ENCODE results near the gene EXOC8. TPM values are rescaled to one million over a fixed set of nuclear protein-coding genes. Genes with fewer than 3 reads are reported as not detected.

EXOC8 gene
- total RNA-seq, 2 donors from 2014 or later, result 14.1 to 18.7 TPM

DNA sequence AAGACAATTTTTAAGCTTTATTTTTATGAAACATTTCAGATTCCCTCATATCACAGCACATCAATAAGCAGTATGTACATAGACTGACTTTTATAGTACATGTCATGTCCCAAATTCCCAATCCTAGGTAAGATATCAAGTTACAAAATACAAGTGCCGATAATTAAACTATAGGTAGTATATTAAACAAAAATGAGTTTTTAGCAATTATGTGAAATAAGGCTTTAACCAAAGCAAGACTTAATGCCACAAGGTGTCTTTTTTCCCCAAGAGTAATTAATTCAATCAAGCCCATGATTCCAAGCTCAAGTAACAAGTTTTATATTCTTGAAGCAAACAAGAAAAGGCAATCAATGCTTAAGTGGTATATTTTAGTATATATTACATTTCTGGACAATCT is 4.9 kb downstream of the EXOC8 start:
- peaks cover 21 to 39% of the 10 kb centered on the region in 2 donors for H3K36me3 Mint-ChIP-seq
- DNase-seq (ENCODE audit: low spot score in 2 of 2) (no peak), ATAC-seq (no peak)
- no peaks in the 10 kb centered on the region for H3K9me3 Mint-ChIP-seq
- no peak overlapping the region for H3K27ac Mint-ChIP-seq

DNA sequence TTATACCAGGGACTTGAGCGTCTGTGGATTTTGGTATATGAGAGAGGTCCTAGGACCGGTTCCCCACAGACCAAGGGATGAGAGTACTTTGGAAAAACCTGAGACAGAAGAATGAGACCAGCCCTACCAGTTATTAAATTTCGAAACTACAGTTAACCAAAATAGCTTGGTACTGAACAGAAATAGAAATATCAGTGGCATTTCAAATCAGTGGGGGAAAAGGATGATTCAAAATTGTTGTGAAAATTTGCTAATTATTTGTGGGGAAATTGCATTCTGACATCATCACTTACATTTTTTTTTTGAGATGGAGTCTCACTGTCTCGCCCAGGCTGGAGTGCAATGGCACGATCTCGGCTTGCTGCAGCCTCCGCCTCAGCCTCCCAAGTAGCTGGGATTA is 8.2 kb downstream of the EXOC8 start:
- Mint-ChIP-seq H3K9me3 (no peaks in the 10 kb centered on the region), H3K27ac (no peak overlapping the region), H3K36me3 (peaks cover 0 to 18% of the 10 kb centered on the region in 2 donors)
- DNase-seq (ENCODE audit: low spot score in 2 of 2) (no peak), ATAC-seq (no peak)

DNA sequence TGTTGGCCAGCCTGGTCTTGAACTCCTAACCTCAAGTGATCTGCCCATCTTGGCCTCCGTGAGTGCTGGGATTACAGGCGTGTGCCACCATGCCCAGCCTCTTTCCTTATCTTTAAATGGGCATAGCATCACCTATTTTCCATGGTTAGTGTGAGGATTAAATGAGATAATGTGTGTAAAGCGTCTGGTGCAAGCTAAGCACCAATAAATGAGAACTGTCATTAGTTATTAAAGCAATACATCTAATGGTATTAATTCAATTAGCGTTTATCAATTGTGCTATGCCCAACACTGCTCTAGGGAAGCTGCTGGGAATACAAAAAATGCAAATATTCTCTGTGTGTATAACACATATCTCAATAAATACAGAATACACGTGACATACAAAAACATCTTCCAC is 10.0 kb downstream of the EXOC8 start:
- ATAC-seq (no peak), DNase-seq (ENCODE audit: low spot score in 2 of 2) (no peak)
- H3K9me3 Mint-ChIP-seq, result no peaks in the 10 kb centered on the region
- peaks cover 0 to 10% of the 10 kb centered on the region in 2 donors for H3K36me3 Mint-ChIP-seq
- H3K27ac Mint-ChIP-seq, result no peak overlapping the region

- ATAC-seq, result no peak
- Mint-ChIP-seq H3K27ac (no peak overlapping the region), H3K9me3 (no peaks in the 10 kb centered on the region), H3K36me3 (peaks cover 0 to 2% of the 10 kb centered on the region in 2 donors)
- no peak for DNase-seq (ENCODE audit: low spot score in 2 of 2)
These were observed 11.4 kb downstream of the EXOC8 start for GRCh38 chr1:231326248-231326647.

- ATAC-seq, result no peak
- H3K27ac Mint-ChIP-seq, result no peak overlapping the region
- no peaks in the 10 kb centered on the region for H3K9me3 Mint-ChIP-seq
- no peaks in the 10 kb centered on the region for H3K36me3 Mint-ChIP-seq
- DNase-seq (ENCODE audit: low spot score in 2 of 2), result no peak
These were observed 13.0 kb downstream of the EXOC8 start for GRCh38 chr1:231324660-231325059.

- ATAC-seq (no peak), DNase-seq (ENCODE audit: low spot score in 2 of 2) (no peak)
- no peak overlapping the region for H3K27ac Mint-ChIP-seq
- H3K36me3 Mint-ChIP-seq, result no peaks in the 10 kb centered on the region
- no peaks in the 10 kb centered on the region for H3K9me3 Mint-ChIP-seq
These were observed 14.6 kb downstream of the EXOC8 start for GRCh38 chr1:231322880-231323530.

DNA sequence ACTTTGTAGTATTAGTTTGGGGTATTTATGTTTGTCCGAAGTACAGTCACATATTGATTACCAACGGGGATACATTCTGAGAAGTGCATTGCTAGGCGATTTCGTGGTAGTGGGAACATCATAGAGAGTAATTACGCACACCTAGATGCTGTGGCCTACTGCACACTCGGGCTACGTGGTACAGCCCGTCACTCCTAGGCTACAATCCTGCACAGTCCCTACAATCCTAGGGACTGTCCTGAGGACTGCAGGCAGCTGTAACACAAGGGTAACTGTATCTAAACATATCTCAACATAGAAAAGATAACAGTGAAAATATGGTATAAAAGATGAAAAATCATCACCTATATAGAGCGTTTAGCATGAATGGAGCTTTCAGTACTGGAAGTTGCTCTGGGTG is 18.6 kb downstream of the EXOC8 start:
- Mint-ChIP-seq H3K27ac (no peak overlapping the region), H3K36me3 (no peaks in the 10 kb centered on the region), H3K9me3 (no peaks in the 10 kb centered on the region)
- DNase-seq (ENCODE audit: low spot score in 2 of 2) (no peak), ATAC-seq (no peak)

- no peaks in the 10 kb centered on the region for H3K9me3 Mint-ChIP-seq
- DNase-seq (ENCODE audit: low spot score in 2 of 2) (no peak), ATAC-seq (no peak)
- no peaks in the 10 kb centered on the region for H3K36me3 Mint-ChIP-seq
- no peak overlapping the region for H3K27ac Mint-ChIP-seq
These were observed 19.1 kb downstream of the EXOC8 start for GRCh38 chr1:231318568-231318967.

DNA sequence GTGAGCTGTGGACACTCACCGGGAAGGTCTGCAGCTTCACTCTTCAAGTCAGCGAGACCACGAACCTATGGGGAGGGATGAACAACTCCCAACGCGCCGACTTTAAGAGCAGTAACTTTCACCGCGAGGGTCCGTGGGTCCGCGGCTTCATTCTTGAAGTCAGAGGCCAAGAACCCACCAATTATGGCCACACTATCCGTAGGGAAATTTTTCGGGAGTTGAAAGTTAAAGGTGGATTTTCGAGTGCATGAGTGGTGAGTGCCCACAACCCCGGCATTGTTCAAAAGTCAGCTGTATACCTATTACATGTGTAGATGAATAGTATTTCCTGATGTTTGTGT is 19.7 kb downstream of the EXOC8 start:
- DNase-seq (ENCODE audit: low spot score in 2 of 2), result no peak
- no peaks in the 10 kb centered on the region for H3K9me3 Mint-ChIP-seq
- ATAC-seq, result no peak
- no peak overlapping the region for H3K27ac Mint-ChIP-seq
- H3K36me3 Mint-ChIP-seq, result no peaks in the 10 kb centered on the region

DNA sequence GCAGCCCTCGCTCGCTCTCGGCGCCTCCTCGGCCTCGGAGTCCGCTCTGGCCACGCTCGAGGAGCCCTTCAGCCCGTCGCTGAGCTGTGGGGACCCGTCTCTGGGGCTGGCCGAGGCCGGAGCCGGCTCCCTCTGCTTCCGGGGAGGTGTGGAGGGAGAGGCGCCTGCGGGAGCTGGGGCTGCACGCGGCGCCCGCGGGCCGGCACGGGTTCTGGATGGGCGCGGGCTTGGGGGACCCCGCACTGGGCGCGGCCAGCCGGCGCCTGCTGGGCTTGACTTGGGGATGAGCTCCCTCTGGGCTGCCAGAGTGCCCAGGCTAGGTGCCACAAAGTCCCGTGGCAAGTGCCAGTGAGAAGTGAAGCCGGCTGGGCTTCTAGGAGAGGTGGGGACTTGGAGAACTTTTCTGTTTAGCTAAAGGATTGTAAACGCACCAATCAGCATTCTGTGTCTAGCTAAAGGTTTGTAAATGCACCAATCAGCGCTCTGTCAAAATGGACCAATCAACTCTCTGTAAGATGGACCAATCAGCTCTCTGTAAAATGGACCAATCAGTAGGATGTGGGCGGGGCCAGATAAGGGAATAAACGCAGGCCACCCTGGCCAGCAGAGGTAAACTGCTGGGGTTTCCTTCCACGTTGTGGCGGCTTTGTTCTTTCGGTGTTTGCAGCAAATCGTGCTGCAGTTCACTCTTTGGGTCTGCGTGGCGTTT is 20.2 kb downstream of the EXOC8 start:
- DNase-seq (ENCODE audit: low spot score in 2 of 2), result no peak
- Mint-ChIP-seq H3K9me3 (no peaks in the 10 kb centered on the region), H3K27ac (no peak overlapping the region), H3K36me3 (no peaks in the 10 kb centered on the region)
- ATAC-seq, result no peak

DNA sequence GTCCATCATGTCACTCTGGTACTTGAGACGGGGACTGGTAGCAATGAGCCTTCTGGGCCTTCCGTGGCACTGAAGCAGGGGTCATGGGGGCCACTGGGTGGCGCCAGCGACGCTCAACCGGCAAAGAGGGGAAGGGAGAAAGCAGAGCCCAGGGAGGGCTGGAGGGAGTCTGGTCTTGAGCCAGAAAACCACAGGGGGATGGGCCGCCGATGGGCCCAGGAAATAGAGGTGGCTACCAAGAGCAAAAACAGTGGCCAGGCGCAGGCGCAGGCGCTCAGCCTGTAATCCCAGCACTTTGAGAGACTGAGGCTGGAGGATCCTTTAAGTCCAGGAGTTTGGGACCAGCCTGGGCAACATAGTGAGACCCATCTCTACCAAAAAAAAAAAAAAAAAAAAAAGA is 21.8 kb downstream of the EXOC8 start:
- no peaks in the 10 kb centered on the region for H3K36me3 Mint-ChIP-seq

DNA sequence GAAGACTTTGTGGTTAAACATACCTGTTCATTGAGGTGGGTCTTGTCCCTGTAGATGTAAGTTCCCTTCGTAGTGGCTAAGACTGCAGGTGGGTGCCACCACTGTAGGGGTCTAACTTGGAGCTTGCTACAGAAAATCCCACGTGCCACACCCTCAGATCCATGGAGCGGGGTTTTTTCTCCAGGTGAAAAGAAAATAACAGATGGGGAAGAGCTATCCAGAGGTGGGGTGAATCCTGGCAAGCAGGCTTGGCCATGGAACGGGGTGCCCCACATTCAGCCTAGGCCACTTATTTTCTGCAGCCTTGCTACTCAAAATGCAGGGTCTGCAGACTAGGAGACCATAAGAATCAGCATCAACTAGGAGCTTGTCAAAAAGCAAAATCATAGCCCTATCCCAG is 24.0 kb downstream of the EXOC8 start:
- no peaks in the 10 kb centered on the region for H3K9me3 Mint-ChIP-seq

More for the DNA sequence above, 21.8 kb downstream of the EXOC8 start:
- peak in 1 of 2 donors; percentile 60 for DNase-seq (ENCODE audit: low spot score in 2 of 2)
- peak; percentile 81 to 88 for ATAC-seq
- H3K27ac Mint-ChIP-seq, result no peak overlapping the region
- no peaks in the 10 kb centered on the region for H3K9me3 Mint-ChIP-seq

DNA sequence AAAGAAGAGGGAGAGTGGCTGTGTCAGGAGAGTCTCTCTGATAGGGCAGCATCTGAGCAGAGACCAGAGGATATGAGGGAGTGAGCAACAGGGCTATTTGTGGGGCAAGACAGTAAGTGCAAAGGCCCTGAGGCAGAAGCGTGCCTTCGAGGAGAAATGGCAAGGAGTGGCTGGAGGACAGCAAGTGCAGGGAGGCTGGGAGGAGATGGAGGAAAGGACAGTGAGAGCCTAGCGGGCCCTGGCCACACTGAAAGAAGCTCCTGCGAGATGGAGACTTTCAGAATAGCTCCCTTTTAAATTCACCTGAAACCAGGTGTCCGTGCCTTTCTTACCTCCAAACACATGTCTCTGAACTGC is 25.2 kb downstream of the EXOC8 start:
- no peak overlapping the region for H3K27ac Mint-ChIP-seq
- DNase-seq (ENCODE audit: low spot score in 2 of 2) (no peak), ATAC-seq (no peak)
- H3K36me3 Mint-ChIP-seq, result no peaks in the 10 kb centered on the region
- H3K9me3 Mint-ChIP-seq, result no peaks in the 10 kb centered on the region

More for the DNA sequence above, 24.0 kb downstream of the EXOC8 start:
- ATAC-seq (no peak), DNase-seq (ENCODE audit: low spot score in 2 of 2) (no peak)
- Mint-ChIP-seq H3K36me3 (no peaks in the 10 kb centered on the region), H3K27ac (no peak overlapping the region)

DNA sequence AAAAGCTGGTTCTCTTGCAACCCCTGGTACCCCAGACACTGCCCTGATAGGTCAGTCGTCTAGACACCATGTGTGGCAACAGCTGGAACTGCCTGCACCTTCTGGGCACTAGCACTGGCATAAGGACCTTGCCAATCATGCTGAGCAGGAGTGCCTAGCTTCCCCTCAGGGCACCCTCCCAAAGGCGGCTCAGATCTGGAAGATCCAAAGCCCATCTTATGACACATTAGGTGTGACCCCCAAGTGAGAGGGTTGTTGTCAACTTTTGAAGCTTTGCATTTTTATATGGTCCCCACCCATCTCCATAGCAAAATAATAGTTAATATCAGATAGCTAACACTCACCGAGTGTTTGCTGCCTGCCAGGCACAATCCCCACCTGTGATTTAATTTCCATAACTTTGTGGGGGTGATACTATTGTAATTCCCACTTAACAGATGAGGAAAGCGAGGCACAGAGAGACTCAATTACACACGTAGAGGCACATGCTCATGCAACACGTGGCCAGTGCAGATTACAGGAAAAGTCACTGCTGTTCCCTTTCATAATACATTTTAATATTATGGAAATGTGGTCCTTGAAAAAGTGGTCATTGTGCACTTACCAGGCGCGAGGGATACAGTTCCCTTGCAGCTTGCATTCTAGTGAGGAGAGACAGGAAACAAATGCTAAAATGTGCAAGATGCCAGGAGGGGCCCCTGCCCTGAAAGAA is 25.8 kb downstream of the EXOC8 start:
- H3K9me3 Mint-ChIP-seq, result no peaks in the 10 kb centered on the region
- H3K27ac Mint-ChIP-seq, result no peak overlapping the region
- no peaks in the 10 kb centered on the region for H3K36me3 Mint-ChIP-seq
- DNase-seq (ENCODE audit: low spot score in 2 of 2) (no peak), ATAC-seq (no peak)

GRCh38 chr1:231310391-231310934 is 27.2 kb downstream of the EXOC8 start:
- Mint-ChIP-seq H3K27ac (no peak overlapping the region), H3K36me3 (no peaks in the 10 kb centered on the region), H3K9me3 (no peaks in the 10 kb centered on the region)
- DNase-seq (ENCODE audit: low spot score in 2 of 2) (no peak), ATAC-seq (no peak)

DNA sequence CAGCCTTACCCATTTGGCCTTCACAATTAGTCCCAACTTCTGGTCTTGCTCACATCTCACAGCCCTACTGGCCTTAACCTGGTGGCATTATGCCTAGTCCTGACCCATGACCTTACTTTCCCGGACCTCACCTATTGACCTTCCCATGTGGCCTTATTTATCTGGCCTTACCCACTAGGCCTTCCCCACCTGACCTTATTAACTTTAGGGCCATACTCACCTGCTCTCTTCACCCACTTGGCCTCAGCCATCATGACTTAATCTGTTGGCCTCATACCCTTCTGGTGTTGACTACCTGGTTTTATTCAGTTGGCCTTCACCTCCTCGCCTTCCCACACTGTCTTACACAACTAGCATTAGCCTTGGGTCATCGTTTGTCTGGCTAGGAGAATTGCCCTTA is 35.7 kb downstream of the EXOC8 start:
- no peak overlapping the region for H3K27ac Mint-ChIP-seq
- ATAC-seq (no peak), DNase-seq (ENCODE audit: low spot score in 2 of 2) (no peak)

DNA sequence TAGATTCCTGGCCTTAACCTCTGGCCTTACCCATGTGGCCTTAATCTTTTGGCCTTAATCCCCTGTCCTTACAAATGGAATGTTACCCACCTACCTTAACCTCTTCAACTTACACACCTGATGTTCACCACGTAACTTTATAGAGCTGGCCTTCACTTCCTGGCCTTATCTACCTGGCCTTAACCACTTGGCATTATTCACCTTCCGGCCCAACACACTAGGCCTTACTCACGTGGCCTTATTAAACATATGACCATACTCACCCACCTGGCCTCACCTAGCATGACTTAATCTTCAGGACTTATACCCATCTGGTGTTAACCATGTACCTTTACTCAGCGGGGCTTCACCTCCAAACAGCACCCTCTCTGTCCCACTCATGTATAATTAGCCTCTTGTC is 41.7 kb downstream of the EXOC8 start:
- no peak for ATAC-seq
- no peak for DNase-seq (ENCODE audit: low spot score in 2 of 2)
- Mint-ChIP-seq H3K27ac (no peak overlapping the region), H3K36me3 (no peaks in the 10 kb centered on the region), H3K9me3 (no peaks in the 10 kb centered on the region)

More for the DNA sequence above, 35.7 kb downstream of the EXOC8 start:
- Mint-ChIP-seq H3K9me3 (no peaks in the 10 kb centered on the region), H3K36me3 (no peaks in the 10 kb centered on the region)

Data from activated naive CD4-positive, alpha-beta T cell treated with anti-CD3 and anti-CD28 coated beads, Interleukin-2, amount 50 U/mL, for 72 hours (primary cell).